ENCODE measurements around the gene RAD21L1.
"Not testable (repeated sequence)": the region's sequence is repeated elsewhere in the genome, so short reads cannot be mapped to it uniquely, and the experiment has no call there.

RAD21L1 gene

GRCh38 chr20:1199212-1199873, 26.5 kb upstream of the RAD21L1 start:
- DNase-seq (ENCODE audit: low read depth in 2 of 2): no peak

GRCh38 chr20:1199964-1200363, 25.9 kb upstream of the RAD21L1 start:
- DNase-seq (ENCODE audit: low read depth in 2 of 2): no peak

- no peak for DNase-seq (ENCODE audit: low read depth in 2 of 2)
These were observed 22.9 kb upstream of the RAD21L1 start, which contains the start of gene C20orf202 for GRCh38 chr20:1202762-1203504. TSS of gene C20orf202 (plus strand) at chr20:1203454. CDS start at chr20:1203586, 132 bp downstream.

- no peak for DNase-seq (ENCODE audit: low read depth in 2 of 2)
These were observed 22.2 kb upstream of the RAD21L1 start for GRCh38 chr20:1203630-1204029.

- no peak for DNase-seq (ENCODE audit: low read depth in 2 of 2)
These were observed 21.7 kb upstream of the RAD21L1 start for GRCh38 chr20:1204113-1204512.

GRCh38 chr20:1204576-1204975, 21.3 kb upstream of the RAD21L1 start:
- no peak for DNase-seq (ENCODE audit: low read depth in 2 of 2)

GRCh38 chr20:1205802-1206201, 20.0 kb upstream of the RAD21L1 start:
- no peak for DNase-seq (ENCODE audit: low read depth in 2 of 2)

- no peak for DNase-seq (ENCODE audit: low read depth in 2 of 2)
These were observed 19.3 kb upstream of the RAD21L1 start for GRCh38 chr20:1206366-1207148.

- no peak for DNase-seq (ENCODE audit: low read depth in 2 of 2)
These were observed 18.5 kb upstream of the RAD21L1 start for GRCh38 chr20:1207293-1207878.

GRCh38 chr20:1209447-1210387, 16.1 kb upstream of the RAD21L1 start:
- no peak for DNase-seq (ENCODE audit: low read depth in 2 of 2)

- no peak for DNase-seq (ENCODE audit: low read depth in 2 of 2)
These were observed 15.3 kb upstream of the RAD21L1 start for GRCh38 chr20:1210501-1210900.

GRCh38 chr20:1212023-1212422, 13.8 kb upstream of the RAD21L1 start:
- no peak for DNase-seq (ENCODE audit: low read depth in 2 of 2)

GRCh38 chr20:1212607-1213396, 13.0 kb upstream of the RAD21L1 start:
- peak; percentile 41 to 45 for DNase-seq (ENCODE audit: low read depth in 2 of 2)

- DNase-seq (ENCODE audit: low read depth in 2 of 2): no peak
These were observed 11.0 kb upstream of the RAD21L1 start for GRCh38 chr20:1214838-1215261.

- no peak for DNase-seq (ENCODE audit: low read depth in 2 of 2)
These were observed 10.3 kb upstream of the RAD21L1 start for GRCh38 chr20:1215386-1216170.

GRCh38 chr20:1216527-1217427, 9.1 kb upstream of the RAD21L1 start:
- not testable (repeated sequence) for DNase-seq (ENCODE audit: low read depth in 2 of 2)

GRCh38 chr20:1222750-1223149, 3.1 kb upstream of the RAD21L1 start:
- DNase-seq (ENCODE audit: low read depth in 2 of 2): not testable (repeated sequence)

GRCh38 chr20:1224205-1224890, 1.5 kb upstream of the RAD21L1 start:
- DNase-seq (ENCODE audit: low read depth in 2 of 2): no peak

Measured in stimulated activated CD8-positive, alpha-beta memory T cell treated with anti-CD3 and anti-CD28 coated beads, Interleukin-7, amount 100 ng/mL, for 1 hour (primary cell).